Adipocyte (in vitro differentiated cells): Measurements from ENCODE around the gene KANSL1.

Source experiments
- DNase-seq: peaks from one replicate; pipeline ENCODE4 v3.0.0-alpha.2; 2015; ENCODE audit warnings: low read depth
- H3K27me3 ChIP-seq: replicated peaks from 2 replicates; pipeline ENCODE4 v1.7.0; 2013; ENCODE audit warnings: mild to moderate bottlenecking, low read length, moderate library complexity; ENCODE audit not compliant: control insufficient read depth, insufficient read depth
- H3K36me3 ChIP-seq: 2 replicates; pipeline ENCODE4 v1.7.0; 2013; ENCODE audit warnings: low read length, mild to moderate bottlenecking, moderate library complexity; ENCODE audit not compliant: control insufficient read depth, insufficient read depth, severe bottlenecking
- H3K4me1 ChIP-seq: 2 replicates; pipeline ENCODE4 v1.7.0; 2013; ENCODE audit warnings: mild to moderate bottlenecking, low read length, moderate library complexity; ENCODE audit not compliant: control insufficient read depth, insufficient read depth
- H3K4me3 ChIP-seq: 2 replicates; pipeline ENCODE4 v1.7.0; 2013; ENCODE audit warnings: mild to moderate bottlenecking, low read length, moderate library complexity
- H3K9ac ChIP-seq: 2 replicates; pipeline ENCODE4 v1.7.0; 2013; ENCODE audit warnings: mild to moderate bottlenecking, low read length, moderate library complexity
- H3K9me3 ChIP-seq: 2 replicates; pipeline ENCODE4 v1.7.0; 2013; ENCODE audit warnings: mild to moderate bottlenecking, low read length, moderate library complexity; ENCODE audit not compliant: control insufficient read depth

Gene KANSL1

DNA sequence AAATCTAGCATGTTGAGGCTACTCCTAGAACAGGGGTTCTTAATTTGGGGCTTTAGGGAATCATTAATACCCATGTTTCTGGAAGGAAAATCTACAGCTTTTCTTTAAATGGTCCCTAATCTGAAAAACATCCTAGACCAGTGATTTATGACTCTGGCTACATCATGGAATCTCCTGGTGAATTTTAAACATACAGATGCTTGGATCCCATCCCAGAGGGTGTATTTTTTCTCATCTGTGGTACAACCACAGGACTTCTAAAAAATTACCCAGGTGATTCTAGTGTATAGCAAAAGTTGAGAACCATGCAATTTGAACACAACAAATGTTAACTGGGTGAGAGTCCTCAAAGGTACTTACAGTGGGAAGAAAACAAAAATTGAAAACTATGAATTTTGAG, 41.5 kb downstream of the KANSL1 start:
- DNase-seq: no peak
- Histone ChIP-seq H3K4me1 (peaks cover 48% of the 10 kb centered on the region), H3K36me3 (no peaks in the 10 kb centered on the region), H3K9me3 (no peaks in the 10 kb centered on the region), H3K27me3 (no peaks in the 10 kb centered on the region), H3K9ac (no peak overlapping the region), H3K4me3 (no peak overlapping the region)

DNA sequence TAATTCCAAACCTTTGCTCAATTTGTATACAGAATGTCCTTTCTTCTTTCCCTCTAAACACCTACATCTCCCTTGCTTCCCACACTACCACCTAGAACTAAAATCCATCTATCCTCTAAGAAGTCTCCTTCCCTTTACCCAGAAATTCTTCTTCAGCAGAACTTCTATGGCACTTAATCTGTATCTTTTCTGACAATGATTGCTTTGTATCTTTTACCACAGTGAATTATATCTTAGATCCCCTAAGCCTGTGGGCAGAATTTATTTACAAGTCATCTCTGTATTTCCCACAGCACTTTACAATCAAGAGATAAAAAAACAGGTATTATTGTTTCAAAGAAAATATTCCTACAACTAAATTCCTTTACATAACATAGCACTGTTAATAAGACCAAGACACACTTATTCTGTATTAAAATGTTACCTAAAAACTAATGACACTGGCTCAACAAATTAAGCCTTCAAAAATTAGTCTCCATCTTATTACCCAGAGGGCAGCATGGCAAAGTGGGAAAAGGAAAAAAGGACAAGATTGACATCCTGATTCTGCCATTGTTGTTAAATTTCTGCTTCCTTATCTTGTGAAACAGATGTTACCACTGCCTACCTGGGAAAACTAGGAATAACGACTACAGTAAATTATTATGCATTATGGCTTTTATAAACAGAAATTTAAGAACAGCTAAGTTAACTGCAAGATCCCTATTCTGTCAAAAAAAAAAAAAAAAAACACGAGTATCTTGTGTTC, 42.8 kb downstream of the KANSL1 start:
- H3K9ac ChIP-seq: no peak overlapping the region

DNA sequence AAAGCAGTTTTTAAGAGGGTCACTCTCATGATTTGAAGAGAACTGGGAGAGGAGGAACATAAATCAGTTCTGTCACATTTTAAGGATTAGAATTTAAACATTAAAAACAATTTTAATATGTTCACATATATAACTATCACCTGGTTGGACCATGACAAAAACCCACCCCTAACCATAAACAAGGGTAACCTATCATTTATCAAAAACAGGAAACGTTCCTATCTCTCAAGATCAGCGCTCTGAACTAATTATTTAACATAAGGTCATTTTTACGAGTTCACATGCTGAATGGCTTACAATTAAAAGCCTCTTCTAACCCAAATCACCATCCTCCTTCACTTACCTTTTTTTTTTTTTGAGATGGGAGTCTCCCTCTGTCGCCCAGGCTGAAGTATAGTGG, 45.0 kb downstream of the KANSL1 start:
- H3K27me3 ChIP-seq: no peaks in the 10 kb centered on the region

More for the DNA sequence above, 42.8 kb downstream of the KANSL1 start:
- Histone ChIP-seq H3K27me3 (no peaks in the 10 kb centered on the region), H3K36me3 (no peaks in the 10 kb centered on the region), H3K4me3 (no peak overlapping the region), H3K9me3 (no peaks in the 10 kb centered on the region), H3K4me1 (peaks cover 36% of the 10 kb centered on the region)
- DNase-seq: no peak

DNA sequence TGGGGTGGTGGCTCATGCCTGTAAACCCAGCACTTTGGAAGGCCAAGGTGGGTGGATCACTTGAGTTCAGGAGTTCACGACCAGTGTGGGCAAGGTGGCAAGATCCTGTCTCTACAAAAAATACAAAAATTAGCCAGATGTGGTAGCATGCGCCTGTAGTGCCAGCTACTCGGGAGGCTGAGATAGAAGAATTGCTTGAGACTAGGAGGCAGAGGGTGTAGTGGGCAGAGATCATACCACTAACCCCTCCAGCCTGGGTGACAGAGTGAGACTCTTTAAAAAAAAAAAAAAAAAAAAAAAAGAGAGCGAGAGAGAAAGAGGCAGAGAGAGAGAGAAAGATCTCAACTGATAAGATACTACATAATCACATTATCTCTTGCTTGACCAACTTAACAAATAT, 45.9 kb downstream of the KANSL1 start:
- DNase-seq: no peak
- Histone ChIP-seq H3K4me1 (peaks cover 20% of the 10 kb centered on the region), H3K36me3 (no peaks in the 10 kb centered on the region)

More for the DNA sequence above, 45.0 kb downstream of the KANSL1 start:
- H3K4me1 ChIP-seq: peaks cover 30% of the 10 kb centered on the region
- no peak overlapping the region for H3K9ac ChIP-seq
- H3K9me3 ChIP-seq: no peaks in the 10 kb centered on the region
- DNase-seq: no peak
- no peaks in the 10 kb centered on the region for H3K36me3 ChIP-seq
- no peak overlapping the region for H3K4me3 ChIP-seq

DNA sequence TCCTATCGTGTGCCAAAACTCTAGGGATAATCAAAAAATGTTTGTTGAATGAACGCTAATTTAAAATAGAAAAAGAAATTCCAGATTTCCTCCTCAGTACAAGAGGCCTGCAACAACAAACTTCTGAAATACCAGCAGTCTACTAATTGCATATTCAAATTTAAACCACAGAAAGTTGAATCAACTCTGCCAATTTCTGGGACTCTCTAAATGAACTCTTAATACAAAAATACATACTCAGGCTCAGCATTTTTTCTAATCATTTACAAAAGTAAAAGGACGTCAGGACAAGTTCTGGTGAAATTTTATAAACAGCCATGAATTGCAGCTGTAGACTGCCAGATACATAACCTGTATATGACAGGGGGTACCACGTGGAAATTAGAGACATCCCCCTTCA, 49.0 kb downstream of the KANSL1 start:
- DNase-seq: no peak
- Histone ChIP-seq H3K4me1 (peaks cover 29% of the 10 kb centered on the region), H3K4me3 (no peak overlapping the region), H3K9ac (no peak overlapping the region), H3K9me3 (no peaks in the 10 kb centered on the region), H3K27me3 (no peaks in the 10 kb centered on the region), H3K36me3 (no peaks in the 10 kb centered on the region)

More for the DNA sequence above, 45.9 kb downstream of the KANSL1 start:
- no peaks in the 10 kb centered on the region for H3K27me3 ChIP-seq
- no peaks in the 10 kb centered on the region for H3K9me3 ChIP-seq
- no peak overlapping the region for H3K9ac ChIP-seq
- H3K4me3 ChIP-seq: no peak overlapping the region

DNA sequence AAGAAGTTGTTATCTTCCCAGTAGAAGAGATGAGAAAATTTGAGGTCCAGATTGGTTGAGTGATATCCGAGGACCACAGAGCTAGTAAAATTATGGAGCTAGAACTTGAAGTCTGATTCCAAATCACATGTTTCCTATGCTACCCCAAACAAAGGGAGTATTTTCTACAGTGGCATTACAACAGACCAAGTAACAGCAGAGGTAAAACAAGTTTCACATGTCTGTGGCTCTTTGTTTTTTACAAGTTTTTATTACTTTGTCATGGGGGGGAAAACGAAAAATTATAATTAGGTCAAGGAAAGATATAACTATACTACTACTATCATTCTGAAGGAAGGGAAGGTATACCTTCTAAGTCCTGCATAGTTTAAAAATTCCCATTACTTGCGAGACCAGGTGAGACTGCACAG, 49.4 kb downstream of the KANSL1 start:
- no peak overlapping the region for H3K9ac ChIP-seq
- H3K9me3 ChIP-seq: no peaks in the 10 kb centered on the region
- no peaks in the 10 kb centered on the region for H3K36me3 ChIP-seq
- no peaks in the 10 kb centered on the region for H3K27me3 ChIP-seq
- peaks cover 33% of the 10 kb centered on the region for H3K4me1 ChIP-seq
- no peak overlapping the region for H3K4me3 ChIP-seq
- DNase-seq: no peak

DNA sequence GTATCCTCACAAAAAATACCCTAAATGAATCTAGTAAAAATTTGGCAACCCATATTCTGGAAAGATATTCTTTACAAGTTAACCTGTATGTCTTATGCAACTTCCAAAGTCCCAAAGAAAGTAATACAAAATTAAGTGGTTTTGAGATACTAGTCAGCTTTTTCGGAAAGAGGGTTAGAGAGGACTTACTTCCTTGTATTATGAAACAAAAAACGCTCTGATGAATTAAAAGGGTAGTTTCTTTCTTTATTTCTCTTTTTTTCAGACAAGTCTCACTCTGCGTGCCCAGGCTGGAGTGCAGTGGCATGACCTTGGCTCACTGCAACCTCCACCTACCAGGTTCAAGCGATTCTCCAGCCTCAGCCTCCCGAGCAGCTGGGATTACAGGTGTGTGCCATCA, 51.6 kb downstream of the KANSL1 start:
- H3K4me1 ChIP-seq: peaks cover 45% of the 10 kb centered on the region
- H3K27me3 ChIP-seq: no peaks in the 10 kb centered on the region
- no peak overlapping the region for H3K4me3 ChIP-seq
- no peak overlapping the region for H3K9ac ChIP-seq
- DNase-seq: no peak
- H3K36me3 ChIP-seq: no peaks in the 10 kb centered on the region
- no peaks in the 10 kb centered on the region for H3K9me3 ChIP-seq

DNA sequence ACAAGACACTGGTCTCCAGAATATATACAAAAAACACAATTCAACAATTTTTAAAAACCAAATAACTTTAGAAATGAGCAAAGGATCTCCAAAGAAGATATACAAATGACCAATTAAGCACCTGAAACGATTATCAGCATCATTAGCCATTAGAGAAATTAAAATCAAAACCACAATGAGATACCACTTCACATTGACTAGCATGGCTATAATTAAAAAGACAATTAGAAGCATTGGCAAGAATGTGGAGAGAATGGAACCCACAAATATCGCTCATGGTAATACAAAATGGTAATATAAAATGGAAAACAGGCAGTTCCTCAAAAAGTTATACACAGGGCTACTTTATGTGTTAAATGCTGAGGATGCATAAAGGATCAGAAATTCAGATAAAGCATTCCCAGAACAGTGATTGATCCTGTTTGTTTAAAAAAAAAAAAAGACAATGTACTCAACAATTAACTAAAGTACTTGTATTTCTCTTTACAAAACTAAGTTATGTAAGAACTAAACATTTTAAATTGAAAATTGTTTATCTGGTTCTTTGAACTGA, 52.5 kb downstream of the KANSL1 start:
- DNase-seq: no peak
- Histone ChIP-seq H3K4me3 (no peak overlapping the region), H3K9me3 (no peaks in the 10 kb centered on the region), H3K27me3 (no peaks in the 10 kb centered on the region), H3K9ac (no peak overlapping the region), H3K4me1 (peaks cover 47% of the 10 kb centered on the region), H3K36me3 (no peaks in the 10 kb centered on the region)

DNA sequence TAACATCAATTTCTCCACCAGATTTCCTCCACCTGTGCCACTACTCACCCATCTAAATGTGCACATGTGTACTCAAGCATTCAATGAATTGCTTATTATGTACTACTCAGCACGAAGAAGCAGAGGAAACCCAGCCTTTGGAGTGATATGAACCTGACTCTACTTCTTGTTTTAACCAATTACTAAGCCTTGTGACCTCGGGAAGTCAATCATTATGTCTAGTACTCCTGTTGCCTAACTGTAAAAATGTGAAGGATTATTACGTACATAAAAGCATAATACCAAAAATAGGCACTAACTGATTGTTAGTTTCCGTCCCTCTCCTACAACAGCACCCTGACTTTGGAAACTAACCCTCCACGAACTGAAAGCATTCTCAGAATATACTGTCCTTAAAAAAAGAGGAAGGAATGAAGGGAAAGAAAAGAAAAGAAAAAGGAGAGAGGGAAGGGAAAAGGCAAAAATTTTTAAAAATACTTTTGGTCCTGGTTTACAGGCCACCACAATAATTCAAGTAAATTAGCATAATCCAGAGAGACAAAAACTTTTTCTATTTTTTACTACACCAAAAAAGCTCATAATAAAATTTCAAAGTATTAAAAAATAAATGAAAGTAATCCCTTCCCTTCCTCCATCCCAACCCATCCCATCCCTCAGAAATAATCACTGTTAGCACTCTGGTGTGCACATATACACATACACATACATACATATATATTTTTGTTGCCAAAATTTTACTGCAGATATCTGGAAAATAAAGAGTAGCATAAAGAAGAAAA, 53.6 kb downstream of the KANSL1 start:
- Histone ChIP-seq H3K4me3 (no peak overlapping the region), H3K9ac (no peak overlapping the region), H3K27me3 (no peaks in the 10 kb centered on the region), H3K36me3 (no peaks in the 10 kb centered on the region), H3K4me1 (peaks cover 56% of the 10 kb centered on the region), H3K9me3 (no peaks in the 10 kb centered on the region)
- no peak for DNase-seq

DNA sequence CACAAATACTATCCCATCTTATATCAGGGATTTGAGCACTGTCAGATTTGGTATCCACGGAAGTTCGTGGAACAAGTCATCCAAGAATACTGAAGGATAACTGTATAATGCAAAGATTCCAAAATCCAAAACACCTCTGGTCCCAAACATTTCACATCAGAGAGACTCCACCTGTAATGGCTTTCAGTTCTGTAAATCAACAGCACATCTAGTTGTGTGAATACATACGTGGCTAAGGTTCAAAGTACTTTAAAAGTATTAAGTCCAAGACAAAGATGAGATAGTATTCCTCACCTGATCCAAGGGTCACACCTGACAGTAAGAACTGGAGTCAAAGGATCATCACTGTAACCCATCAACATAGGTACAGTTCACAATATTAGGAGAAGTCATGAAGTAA, 54.8 kb downstream of the KANSL1 start:
- Histone ChIP-seq H3K27me3 (no peaks in the 10 kb centered on the region), H3K4me1 (peaks cover 47% of the 10 kb centered on the region), H3K4me3 (no peak overlapping the region), H3K36me3 (no peaks in the 10 kb centered on the region), H3K9me3 (no peaks in the 10 kb centered on the region), H3K9ac (no peak overlapping the region)
- no peak for DNase-seq

DNA sequence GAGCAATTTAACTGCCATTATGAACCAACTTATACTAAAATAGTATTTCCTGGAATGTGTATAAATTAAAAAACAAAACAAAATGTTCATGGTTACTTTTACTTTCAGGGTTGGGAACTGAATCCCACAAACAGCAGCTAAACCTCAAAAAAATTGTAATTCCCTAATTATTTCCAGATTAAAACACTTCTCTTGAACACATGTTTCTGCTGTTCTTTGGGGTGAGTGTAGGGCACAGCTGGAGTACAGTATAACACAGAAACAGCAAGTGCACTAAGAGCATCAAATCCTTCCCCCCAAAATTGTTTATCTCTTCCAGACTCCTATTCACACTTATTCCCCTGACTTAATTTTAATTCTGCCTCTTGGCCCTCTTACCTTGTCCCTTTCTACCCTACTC, 56.4 kb downstream of the KANSL1 start:
- peak; percentile 52 for DNase-seq

More for the DNA sequence above, 56.4 kb downstream of the KANSL1 start:
- Histone ChIP-seq H3K4me3 (no peak overlapping the region), H3K9me3 (no peaks in the 10 kb centered on the region), H3K9ac (no peak overlapping the region), H3K27me3 (no peaks in the 10 kb centered on the region), H3K36me3 (no peaks in the 10 kb centered on the region), H3K4me1 (peaks cover 42% of the 10 kb centered on the region)
